ENCODE measurements around the gene PCDHGA3.
A peak's percentile ranks its signal among the peaks of the same experiment; 100 is the strongest.
"Not testable (repeated sequence)": the region's sequence is repeated elsewhere in the genome, so short reads cannot be mapped to it uniquely, and the experiment has no call there.

The PCDHGA3 gene

GRCh38 chr5:141382469-141383294 is 39.1 kb downstream of the PCDHGA3 start, which contains the start of gene PCDHGA7:
TSS of gene PCDHGA7 (plus strand) at chr5:141382742. CDS start at chr5:141382900, 158 bp downstream.
- H3K27ac ChIP-seq: no peak within 1 kb of the TSS
- CTCF ChIA-PET: interaction anchor here (0.5 to 1.3 kb wide), 5 partner anchors 14 to 185 kb away, joined by 3 to 6 read pairs (median 3); partner anchors contain the start of genes PCDHGA10 and PCDHGB1
- peak; percentile 43 for DNase-seq (ENCODE audit: low spot score)
- POLR2A ChIA-PET (ENCODE audit: low non-redundant PET): no interaction called here
- peak; percentile 61 for TF ChIP-seq CTCF (conservative IDR thresholded peaks at IDR 0.05; ENCODE audit: low read depth)

- H3K27ac ChIP-seq: no peak overlapping the region
- ChIA-PET POLR2A (ENCODE audit: low non-redundant PET) (interaction anchor here (0.5 kb wide), 1 partner anchor 154 kb away, joined by 4 read pairs; no protein-coding TSS in a partner anchor), CTCF (interaction anchor here (0.6 to 1.3 kb wide), 3 partner anchors 29 to 184 kb away, joined by 3 to 6 read pairs (median 3); partner anchors contain the start of genes PCDHGA10 and PCDHGB1)
- TF ChIP-seq CTCF (conservative IDR thresholded peaks at IDR 0.05; ENCODE audit: low read depth): no peak
- DNase-seq (ENCODE audit: low spot score): no peak
Measured at GRCh38 chr5:141383345-141383744, 39.7 kb downstream of the PCDHGA3 start.

- ChIA-PET CTCF (interaction anchor here (0.6 kb wide), 1 partner anchor 176 kb away, joined by 5 read pairs; no protein-coding TSS in a partner anchor), POLR2A (ENCODE audit: low non-redundant PET) (no interaction called here)
- TF ChIP-seq CTCF (conservative IDR thresholded peaks at IDR 0.05; ENCODE audit: low read depth): no peak
- H3K27ac ChIP-seq: no peak overlapping the region
- no peak for DNase-seq (ENCODE audit: low spot score)
Measured at GRCh38 chr5:141384471-141385267, 41.0 kb downstream of the PCDHGA3 start.

GRCh38 chr5:141387557-141388311 is 44.1 kb downstream of the PCDHGA3 start, which contains the start of gene PCDHGB4:
TSS of gene PCDHGB4 (plus strand) at chr5:141387698. CDS start at chr5:141387885, 187 bp downstream.
- TF ChIP-seq CTCF (conservative IDR thresholded peaks at IDR 0.05; ENCODE audit: low read depth): peak; percentile 69
- POLR2A ChIA-PET (ENCODE audit: low non-redundant PET); DNase-seq (ENCODE audit: low spot score); H3K27ac ChIP-seq: not testable (repeated sequence)
- CTCF ChIA-PET: interaction anchor here (0.6 to 2.0 kb wide), 6 partner anchors 10 to 1799 kb away, joined by 3 to 9 read pairs (median 4); partner anchors contain the start of gene PCDHGB5

- ChIA-PET CTCF (interaction anchor here (0.7 kb wide), 2 partner anchors 169 to 1439 kb away, joined by 3 to 4 read pairs; no protein-coding TSS in a partner anchor), POLR2A (ENCODE audit: low non-redundant PET) (no interaction called here)
- no peak for TF ChIP-seq CTCF (conservative IDR thresholded peaks at IDR 0.05; ENCODE audit: low read depth)
- H3K27ac ChIP-seq: no peak overlapping the region
- DNase-seq (ENCODE audit: low spot score): no peak
Measured at GRCh38 chr5:141388661-141389060, 45.0 kb downstream of the PCDHGA3 start.
